H9 (cell line): ENCODE results near the gene STK32B. TPM values are rescaled to one million over a fixed set of nuclear protein-coding genes. Genes with fewer than 3 reads are reported as not detected.

Source experiments
- DNase-seq: peaks from one replicate; pipeline ENCODE4 v3.0.0-alpha.2; 2017
- H2AFZ ChIP-seq: one replicate; pipeline ENCODE4 v1.6.1; 2013; ENCODE audit warnings: mild to moderate bottlenecking, low read length, control low read depth, moderate library complexity
- H2AK5ac ChIP-seq: 2 replicates; pipeline ENCODE4 v1.6.1; 2013; ENCODE audit warnings: low read length, control low read depth, mixed read lengths; ENCODE audit not compliant: insufficient read length
- H2BK120ac ChIP-seq: one replicate; pipeline ENCODE4 v1.6.1; 2013; ENCODE audit warnings: low read depth, mild to moderate bottlenecking, low read length, control low read depth, inconsistent platforms; ENCODE audit not compliant: poor library complexity, severe bottlenecking
- H2BK12ac ChIP-seq: 2 replicates; pipeline ENCODE4 v1.6.1; 2013; ENCODE audit warnings: low read length, control low read depth, mixed read lengths, low read depth; ENCODE audit not compliant: insufficient read length
- H2BK15ac ChIP-seq: 2 replicates; pipeline ENCODE4 v1.6.1; 2013; ENCODE audit warnings: low read depth, low read length, control low read depth
- H2BK20ac ChIP-seq: one replicate; pipeline ENCODE4 v1.6.1; 2013; ENCODE audit warnings: low read depth, mild to moderate bottlenecking, low read length, control low read depth, inconsistent platforms; ENCODE audit not compliant: poor library complexity, severe bottlenecking
- H2BK5ac ChIP-seq: 2 replicates; pipeline ENCODE4 v1.6.1; 2013; ENCODE audit warnings: low read length, control low read depth, mixed read lengths; ENCODE audit not compliant: insufficient read length
- H3K14ac ChIP-seq: 2 replicates; pipeline ENCODE4 v1.6.1; 2013; ENCODE audit warnings: low read length, control low read depth; ENCODE audit not compliant: insufficient read depth
- H3K18ac ChIP-seq: 2 replicates; pipeline ENCODE4 v1.6.1; 2013; ENCODE audit warnings: low read depth, mild to moderate bottlenecking, mixed read lengths, low read length, control low read depth; ENCODE audit not compliant: insufficient read length
- H3K23ac ChIP-seq: 2 replicates; pipeline ENCODE4 v1.6.1; 2013; ENCODE audit warnings: low read length, control low read depth, mixed read lengths, low read depth; ENCODE audit not compliant: insufficient read length
- H3K23me2 ChIP-seq: 2 replicates; pipeline ENCODE4 v1.6.1; 2013; ENCODE audit warnings: low read depth, mild to moderate bottlenecking, mixed read lengths, low read length, control low read depth; ENCODE audit not compliant: insufficient read length, poor library complexity, severe bottlenecking
- H3K27ac ChIP-seq: 2 replicates; pipeline ENCODE4 v1.5.1; 2013; ENCODE audit warnings: low read length, control low read depth, mixed read lengths, low read depth; ENCODE audit not compliant: insufficient read length
- H3K27me3 ChIP-seq: 2 replicates; pipeline ENCODE4 v1.6.1; 2013; ENCODE audit warnings: low read length, control low read depth, inconsistent platforms; ENCODE audit not compliant: insufficient read depth
- H3K4ac ChIP-seq: 2 replicates; pipeline ENCODE4 v1.6.1; 2013; ENCODE audit warnings: low read depth, mild to moderate bottlenecking, control low read depth, inconsistent platforms, low read length, moderate library complexity
- H3K4me1 ChIP-seq: 2 replicates; pipeline ENCODE4 v1.6.1; 2013; ENCODE audit warnings: low read length, control low read depth, inconsistent platforms; ENCODE audit not compliant: insufficient read depth
- H3K4me2 ChIP-seq: 2 replicates; pipeline ENCODE4 v1.6.1; 2013; ENCODE audit warnings: low read length, control low read depth, mixed read lengths; ENCODE audit not compliant: insufficient read length, insufficient read depth
- H3K56ac ChIP-seq: 2 replicates; pipeline ENCODE4 v1.6.1; 2013; ENCODE audit warnings: low read depth, mild to moderate bottlenecking, mixed read lengths, low read length, control low read depth; ENCODE audit not compliant: insufficient read length
- H3K79me1 ChIP-seq: 2 replicates; pipeline ENCODE4 v1.6.1; 2013; ENCODE audit warnings: low read depth, mild to moderate bottlenecking, moderate library complexity, low read length, control low read depth, inconsistent platforms; ENCODE audit not compliant: insufficient read depth, poor library complexity, severe bottlenecking
- H3K79me2 ChIP-seq: 2 replicates; pipeline ENCODE4 v1.6.1; 2013; ENCODE audit warnings: low read length, control low read depth, inconsistent platforms; ENCODE audit not compliant: insufficient read depth
- H3K9ac ChIP-seq: 2 replicates; pipeline ENCODE4 v1.6.1; 2013; ENCODE audit warnings: low read length, control low read depth, mixed read lengths; ENCODE audit not compliant: insufficient read length; ENCODE audit errors: extremely low read depth
- H3K9me3 ChIP-seq: one replicate; pipeline ENCODE4 v1.6.1; 2013; ENCODE audit warnings: low read depth, low read length, inconsistent platforms; ENCODE audit not compliant: control insufficient read depth
- H3T11ph ChIP-seq: one replicate; pipeline ENCODE4 v1.6.1; 2013; ENCODE audit warnings: mild to moderate bottlenecking, low read length, control low read depth, inconsistent platforms
- H4K20me1 ChIP-seq: one replicate; pipeline ENCODE4 v1.6.1; 2013; ENCODE audit not compliant: control insufficient read depth, insufficient read length, insufficient read depth
- H4K5ac ChIP-seq: 2 replicates; pipeline ENCODE4 v1.6.1; 2013; ENCODE audit warnings: low read depth, mild to moderate bottlenecking, mixed read lengths, low read length, control low read depth; ENCODE audit not compliant: insufficient read length
- H4K8ac ChIP-seq: replicated peaks from 2 replicates; pipeline ENCODE4 v1.6.1; 2013; ENCODE audit warnings: low read length, control low read depth, mixed read lengths, low read depth; ENCODE audit not compliant: insufficient read length
- H4K91ac ChIP-seq: 2 replicates; pipeline ENCODE4 v1.6.1; 2013; ENCODE audit warnings: low read depth, mild to moderate bottlenecking, moderate library complexity, mixed read lengths, low read length, control low read depth; ENCODE audit not compliant: insufficient read length
- H3K27ac Mint-ChIP-seq, 3 experiments: 2 replicates in 2 of 3; 3 replicates in 1 of 3; pipeline ENCODE4 v1.8.0; 2020 to 2021; ENCODE audit warnings: mixed read lengths in 3 of 3, mild to moderate bottlenecking in 1 of 3, moderate library complexity in 1 of 3
- H3K27me3 Mint-ChIP-seq: 2 replicates; pipeline ENCODE4 v1.8.0; 2021; ENCODE audit warnings: low read depth, mild to moderate bottlenecking, moderate library complexity, mixed read lengths
- H3K36me3 Mint-ChIP-seq, 3 experiments: 2 replicates in 2 of 3; 3 replicates in 1 of 3; pipeline ENCODE4 v1.8.0; 2020 to 2021; ENCODE audit warnings: low read depth in 3 of 3, mixed read lengths in 3 of 3; ENCODE audit not compliant: insufficient read depth in 1 of 3
- H3K4me1 Mint-ChIP-seq, 2 experiments: 2 replicates each; pipeline ENCODE4 v1.8.0; 2020; ENCODE audit warnings: mixed read lengths in 2 of 2
- H3K4me3 Mint-ChIP-seq, 2 experiments: 2 replicates in 1 of 2; 3 replicates in 1 of 2; pipeline ENCODE4 v1.8.0; 2020 to 2021; ENCODE audit warnings: mild to moderate bottlenecking in 2 of 2, mixed read lengths in 2 of 2, moderate library complexity in 1 of 2
- H3K9me3 Mint-ChIP-seq, 2 experiments: 2 replicates in 1 of 2; 3 replicates in 1 of 2; pipeline ENCODE4 v1.8.0; 2020; ENCODE audit warnings: mild to moderate bottlenecking in 2 of 2, mixed read lengths in 2 of 2, moderate library complexity in 1 of 2
- CTCF ChIP-seq: fragments of 200-600 bp; sonication (generic); conservative IDR thresholded peaks from 3 replicates; pipeline ENCODE4 v1.8.0; 2021; ENCODE audit warnings: antibody characterized with exemption, mild to moderate bottlenecking
- WGBS: extraction: QIAGEN DNeasy Blood & Tissue Kit; methylation state at CpG from one replicate; pipeline ENCODE4 v1.1.7; 2013; ENCODE audit warnings: missing lambda C conversion rate, low lambda C conversion rate, mixed read lengths; ENCODE audit not compliant: insufficient read length; ENCODE audit errors: extremely low coverage; 5-methylcytosine and 5-hydroxymethylcytosine counted together
- total RNA-seq: library from RNA; stranded (reverse); gene quantifications from 2 replicates; pipeline ENCODE4 v1.2.1, GENCODE V29; 2021

The STK32B gene
- total RNA-seq, 1 experiment from 2014 or later, result 1.0 TPM

GRCh38 chr4:5371415-5372190 is 320.3 kb downstream of the STK32B start:
- Histone ChIP-seq H3K27me3 (no peaks in the 10 kb centered on the region), H4K5ac (no peak overlapping the region), H3K23ac (no peak overlapping the region), H3K9me3 (no peaks in the 10 kb centered on the region), H3K79me1 (no peaks in the 10 kb centered on the region), H2BK5ac (no peak overlapping the region), H3T11ph (no peak overlapping the region), H4K91ac (no peak overlapping the region), H3K14ac (no peak overlapping the region), H3K9ac (no peak overlapping the region), H3K4ac (no peak overlapping the region), H3K56ac (no peak overlapping the region), H4K20me1 (no peaks in the 10 kb centered on the region), H2AFZ (no peak overlapping the region), H2BK120ac (no peak overlapping the region), H2BK20ac (no peak overlapping the region), H3K4me1 (no peaks in the 10 kb centered on the region), H2AK5ac (no peak overlapping the region), H2BK15ac (no peak overlapping the region), H3K4me2 (no peak overlapping the region), H3K23me2 (no peaks in the 10 kb centered on the region), H3K27ac (no peak overlapping the region), H3K79me2 (no peaks in the 10 kb centered on the region), H4K8ac (no peak overlapping the region), H3K18ac (no peak overlapping the region), H2BK12ac (no peak overlapping the region)
- Mint-ChIP-seq H3K27me3 (peaks cover 7% of the 10 kb centered on the region), H3K4me3 (no peak overlapping the region), H3K36me3 (peaks cover 0 to 4% (median 0%) of the 10 kb centered on the region in 3 experiments; a peak in 2 of 7 replicates), H3K9me3 (peaks cover 5 to 7% of the 10 kb centered on the region in 2 experiments; a peak in 3 of 5 replicates), H3K4me1 (0 out of 4 replicates have a peak, but pooled peaks cover 0 to 3% of the 10 kb centered on the region in 2 experiments), H3K27ac (no peak overlapping the region)
- no peak for TF ChIP-seq CTCF
- no peak for DNase-seq
- no CpG with 5 or more reads among the region's 8 CpGs for WGBS
